CD14-positive monocyte (primary cell): ENCODE data around the gene DTWD2. TPM values are rescaled to one million over a fixed set of nuclear protein-coding genes. Genes with fewer than 3 reads are reported as not detected.

ENCODE experiments used
- DNase-seq, 3 donors: peaks; one replicate each; pipeline ENCODE4 v3.0.0-alpha.2; 2011 to 2022
- H2AFZ ChIP-seq: 2 replicates; pipeline ENCODE4 v1.6.0; 2012; ENCODE audit warnings: mild to moderate bottlenecking, low read depth, low read length, inconsistent platforms; ENCODE audit not compliant: insufficient read depth, poor library complexity, severe bottlenecking
- H3K27ac ChIP-seq, 2 donors: 1 replicate in 1 of 2; 2 replicates in 1 of 2; pipeline ENCODE4 v1.5.1; 2012 to 2013; ENCODE audit warnings: low read length in 2 of 2, control low read depth in 1 of 2, inconsistent platforms in 1 of 2, low read depth in 1 of 2, mild to moderate bottlenecking in 1 of 2
- H3K27me3 ChIP-seq, 2 donors: one replicate each; pipeline versions ENCODE4 v1.6.0 to v1.6.1; 2011 to 2013; ENCODE audit warnings: low read length in 2 of 2; ENCODE audit not compliant: control insufficient read depth in 2 of 2, insufficient read depth in 2 of 2
- H3K36me3 ChIP-seq, 2 donors: replicated peaks in 1 of 2; 1 replicate in 1 of 2; 2 replicates in 1 of 2; pipeline versions ENCODE4 v1.5.1 to v1.6.1; 2012 to 2013; ENCODE audit warnings: low read length in 2 of 2, control low read depth in 1 of 2, inconsistent platforms in 1 of 2, mild to moderate bottlenecking in 1 of 2; ENCODE audit not compliant: insufficient read depth in 2 of 2, control insufficient read depth in 1 of 2
- H3K4me1 ChIP-seq, 2 donors: 1 replicate in 1 of 2; 2 replicates in 1 of 2; pipeline versions ENCODE4 v1.5.1 to v1.6.1; 2012 to 2013; ENCODE audit warnings: low read length in 2 of 2, control low read depth in 1 of 2, inconsistent platforms in 1 of 2, mild to moderate bottlenecking in 1 of 2, moderate library complexity in 1 of 2; ENCODE audit not compliant: insufficient read depth in 2 of 2, control insufficient read depth in 1 of 2
- H3K4me2 ChIP-seq: replicated peaks from 2 replicates; pipeline ENCODE3; 2012; ENCODE audit warnings: low read length, moderate library complexity, mild to moderate bottlenecking; ENCODE audit not compliant: poor library complexity, severe bottlenecking; ENCODE audit errors: extremely low read depth
- H3K4me3 ChIP-seq, 3 experiments: fragments of 200-600 bp in 1 of 3; sonication (generic) in 1 of 3; replicated peaks in 1 of 3; 1 replicate in 2 of 3; 2 replicates in 1 of 3; pipeline ENCODE4 v1.5.1; 2011 to 2013; ENCODE audit warnings: low read length in 3 of 3, mild to moderate bottlenecking in 3 of 3, control low read depth in 2 of 3, low read depth in 2 of 3, inconsistent platforms in 1 of 3, moderate library complexity in 1 of 3
- H3K79me2 ChIP-seq: 2 replicates; pipeline ENCODE4 v1.6.0; 2012; ENCODE audit warnings: mild to moderate bottlenecking, control low read depth, inconsistent platforms, low read length, moderate library complexity; ENCODE audit not compliant: insufficient read depth
- H3K9ac ChIP-seq: 2 replicates; pipeline ENCODE4 v1.6.0; 2017; ENCODE audit warnings: low read length, mild to moderate bottlenecking; ENCODE audit not compliant: insufficient read depth, poor library complexity, severe bottlenecking
- H3K9me3 ChIP-seq, 2 donors: replicated peaks in 1 of 2; 1 replicate in 1 of 2; 2 replicates in 1 of 2; pipeline versions ENCODE4 v1.5.1 to v1.6.1; 2012 to 2013; ENCODE audit warnings: low read length in 2 of 2, control low read depth in 1 of 2; ENCODE audit not compliant: control insufficient read depth in 1 of 2, insufficient read depth in 1 of 2
- H4K20me1 ChIP-seq: 2 replicates; pipeline ENCODE4 v1.6.0; 2012; ENCODE audit warnings: mild to moderate bottlenecking, low read length, control low read depth, moderate library complexity; ENCODE audit not compliant: insufficient read depth
- H3K27ac Mint-ChIP-seq, 7 donors: one replicate each; pipeline ENCODE4 v1.8.0; 2020; ENCODE audit warnings: mild to moderate bottlenecking in 7 of 7, mixed read lengths in 7 of 7, moderate library complexity in 6 of 7, inconsistent platforms in 2 of 7
- H3K27me3 Mint-ChIP-seq, 3 donors: one replicate each; pipeline ENCODE4 v1.8.0; 2021 to 2022; ENCODE audit warnings: low read depth in 3 of 3, mild to moderate bottlenecking in 3 of 3, mixed read lengths in 3 of 3, moderate library complexity in 3 of 3, inconsistent platforms in 1 of 3
- H3K36me3 Mint-ChIP-seq, 2 donors: one replicate each; pipeline ENCODE4 v1.8.0; 2020; ENCODE audit warnings: mixed read lengths in 2 of 2, inconsistent platforms in 1 of 2, mild to moderate bottlenecking in 1 of 2
- H3K4me1 Mint-ChIP-seq: one replicate; pipeline ENCODE4 v1.8.0; 2020; ENCODE audit warnings: mild to moderate bottlenecking, mixed read lengths
- H3K4me3 Mint-ChIP-seq, 2 donors: one replicate each; pipeline ENCODE4 v1.8.0; 2020; ENCODE audit warnings: mild to moderate bottlenecking in 2 of 2, mixed read lengths in 2 of 2, moderate library complexity in 1 of 2
- H3K9me3 Mint-ChIP-seq, 7 donors: one replicate each; pipeline ENCODE4 v1.8.0; 2020 to 2022; ENCODE audit warnings: mixed read lengths in 7 of 7, mild to moderate bottlenecking in 6 of 7, moderate library complexity in 6 of 7, inconsistent platforms in 2 of 7
- CTCF ChIP-seq: fragments of 200-600 bp; IDR thresholded peaks from one replicate; pipeline ENCODE4 v1.8.0; 2022; ENCODE audit warnings: antibody characterized with exemption, mild to moderate bottlenecking
- WGBS: methylation state at CpG from one replicate; pipeline ENCODE4 v1.1.5; 2013; ENCODE audit warnings: missing lambda C conversion rate; ENCODE audit not compliant: insufficient coverage; 5-methylcytosine and 5-hydroxymethylcytosine counted together
- intact Hi-C, 2 donors: fragments of 100-400 bp; cut with micrococcal nuclease; formaldehyde crosslinking; loops; one replicate each; pipeline versions ENCODE4 v1.15.0 to v1.15.1; 2023
- polyA plus RNA-seq, 3 donors: library from polyadenylated mRNA; depleted of rRNA in 1 of 3; unstranded in 2 of 3; stranded (reverse) in 1 of 3; fragments of 300-500 nt in 2 of 3; fragments of >200 nt in 1 of 3; fragmentation: Illumina TruSeq in 2 of 3; gene quantifications; 1 replicate in 2 of 3; 2 replicates in 1 of 3; pipeline ENCODE4 v1.2.3, GENCODE V29; 2012 to 2021

The DTWD2 gene
- polyA plus RNA-seq, 3 donors = 1.2 to 2.7 (median 2.5) TPM

GRCh38 chr5:118960557-118960956, 27.8 kb downstream of the DTWD2 start:
- H3K4me2 ChIP-seq = no peak overlapping the region
- H3K36me3 ChIP-seq = no peaks in the 10 kb centered on the region
- H2AFZ ChIP-seq = no peak overlapping the region
- H3K27me3 Mint-ChIP-seq = peaks cover 0 to 1% (median 0%) of the 10 kb centered on the region in 3 donors
- no peak overlapping the region for H3K4me3 Mint-ChIP-seq
- no peaks in the 10 kb centered on the region for H3K79me2 ChIP-seq
- no peaks in the 10 kb centered on the region for H3K36me3 Mint-ChIP-seq
- no peak overlapping the region for H3K27ac Mint-ChIP-seq
- peaks cover 2 to 12% (median 8%) of the 10 kb centered on the region in 7 donors for H3K9me3 Mint-ChIP-seq
- no peak overlapping the region for H3K9ac ChIP-seq
- no peaks in the 10 kb centered on the region for H4K20me1 ChIP-seq
- no CpG with 5 or more reads among the region's 1 CpG for WGBS
- H3K4me1 ChIP-seq = no peaks in the 10 kb centered on the region
- peaks cover 0 to 7% of the 10 kb centered on the region in 2 donors for H3K9me3 ChIP-seq
- no peak overlapping the region for H3K27ac ChIP-seq
- no peaks in the 10 kb centered on the region for H3K4me1 Mint-ChIP-seq
- TF ChIP-seq CTCF = no peak
- H3K27me3 ChIP-seq = no peaks in the 10 kb centered on the region
- intact Hi-C loops = no loop called here
- no peak for DNase-seq
- no peak overlapping the region for H3K4me3 ChIP-seq

GRCh38 chr5:118956727-118957126, 31.6 kb downstream of the DTWD2 start:
- H3K9me3 ChIP-seq = no peaks in the 10 kb centered on the region
- no peaks in the 10 kb centered on the region for H3K4me1 ChIP-seq
- Mint-ChIP-seq H3K27me3 (peaks cover 0 to 3% (median 0%) of the 10 kb centered on the region in 3 donors), H3K4me3 (no peak overlapping the region), H3K9me3 (peaks cover 0 to 2% (median 0%) of the 10 kb centered on the region in 7 donors), H3K4me1 (no peaks in the 10 kb centered on the region), H3K36me3 (peaks cover 0 to 3% of the 10 kb centered on the region in 2 donors), H3K27ac (no peak overlapping the region)
- WGBS = no CpG with 5 or more reads among the region's 2 CpGs
- H3K4me2 ChIP-seq = no peak overlapping the region
- H3K36me3 ChIP-seq = no peaks in the 10 kb centered on the region
- no peak overlapping the region for H2AFZ ChIP-seq
- H3K4me3 ChIP-seq = no peak overlapping the region
- no peaks in the 10 kb centered on the region for H3K27me3 ChIP-seq
- TF ChIP-seq CTCF = peak; percentile 23
- H3K79me2 ChIP-seq = no peaks in the 10 kb centered on the region
- H4K20me1 ChIP-seq = no peaks in the 10 kb centered on the region
- H3K9ac ChIP-seq = no peak overlapping the region
- no peak overlapping the region for H3K27ac ChIP-seq
- intact Hi-C loops = no loop called here
- no peak for DNase-seq
